OCI-M2 (cell line): ENCODE results near the gene BFSP2.

Source experiments
- DNase-seq: peaks from one replicate; lab custom pipeline; 2025; ENCODE audit not compliant: unreplicated experiment; lab: John Stamatoyannopoulos, UW

BFSP2 gene, protein sequence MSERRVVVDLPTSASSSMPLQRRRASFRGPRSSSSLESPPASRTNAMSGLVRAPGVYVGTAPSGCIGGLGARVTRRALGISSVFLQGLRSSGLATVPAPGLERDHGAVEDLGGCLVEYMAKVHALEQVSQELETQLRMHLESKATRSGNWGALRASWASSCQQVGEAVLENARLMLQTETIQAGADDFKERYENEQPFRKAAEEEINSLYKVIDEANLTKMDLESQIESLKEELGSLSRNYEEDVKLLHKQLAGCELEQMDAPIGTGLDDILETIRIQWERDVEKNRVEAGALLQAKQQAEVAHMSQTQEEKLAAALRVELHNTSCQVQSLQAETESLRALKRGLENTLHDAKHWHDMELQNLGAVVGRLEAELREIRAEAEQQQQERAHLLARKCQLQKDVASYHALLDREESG

DNA sequence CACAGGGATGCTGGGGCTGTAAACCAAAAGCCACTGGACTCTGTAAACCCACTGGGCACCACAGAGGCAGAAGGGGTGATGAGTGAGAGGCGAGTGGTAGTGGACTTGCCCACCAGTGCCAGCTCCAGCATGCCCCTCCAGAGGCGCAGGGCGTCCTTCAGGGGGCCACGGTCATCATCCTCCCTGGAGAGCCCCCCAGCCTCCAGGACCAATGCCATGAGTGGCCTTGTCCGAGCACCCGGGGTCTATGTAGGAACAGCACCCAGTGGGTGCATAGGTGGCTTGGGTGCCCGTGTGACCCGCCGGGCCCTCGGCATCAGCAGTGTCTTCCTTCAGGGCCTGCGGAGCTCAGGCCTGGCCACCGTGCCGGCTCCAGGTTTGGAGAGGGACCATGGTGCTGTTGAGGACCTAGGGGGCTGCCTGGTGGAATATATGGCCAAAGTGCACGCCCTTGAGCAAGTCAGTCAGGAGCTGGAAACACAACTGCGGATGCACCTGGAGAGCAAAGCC lies at the start of gene BFSP2:
Gene BFSP2, plus strand, starts transcription at position 51 of the 510 bp plus-strand sequence. Its CDS starts 28 bp downstream, at position 79.
- no peak for DNase-seq

DNA sequence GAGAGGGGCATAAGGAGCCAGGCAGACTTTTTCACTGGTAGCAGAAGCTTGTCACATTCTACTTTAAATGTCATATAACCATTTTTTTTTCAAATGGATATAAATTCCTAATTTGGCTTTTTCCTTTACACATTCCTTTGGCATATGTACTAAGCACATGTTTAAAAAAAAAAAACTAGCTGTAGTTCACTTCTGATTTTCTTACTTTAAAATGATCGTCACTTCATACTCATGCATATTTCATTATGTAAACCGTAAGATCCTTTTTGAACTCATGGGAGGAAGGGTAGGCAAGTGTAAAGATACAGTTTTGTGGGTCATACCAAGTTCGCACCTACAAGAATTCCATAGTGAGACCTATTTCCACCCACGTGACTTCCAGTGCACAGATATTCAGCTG lies 45.1 kb upstream of the BFSP2 start:
- no peak for DNase-seq

DNA sequence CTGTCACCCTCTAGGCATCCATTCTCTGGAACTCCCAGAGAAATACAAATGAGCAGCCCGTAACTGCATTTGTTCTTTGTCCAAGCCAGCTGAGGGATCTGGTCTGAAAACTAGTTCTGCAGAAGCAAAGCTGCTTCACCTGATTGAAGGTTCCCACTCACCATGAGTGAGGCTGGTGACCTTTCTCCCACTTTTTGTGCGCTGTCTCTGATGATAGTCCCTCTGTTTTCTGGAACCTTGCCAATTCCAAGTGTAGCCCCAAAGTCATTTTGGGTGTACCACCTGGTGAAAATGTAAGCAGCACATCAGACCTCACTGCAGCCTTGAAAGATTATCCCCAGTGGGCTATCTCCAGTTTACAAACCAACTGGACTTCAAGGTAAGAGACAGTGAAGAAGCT lies 39.4 kb upstream of the BFSP2 start:
- no peak for DNase-seq

DNA sequence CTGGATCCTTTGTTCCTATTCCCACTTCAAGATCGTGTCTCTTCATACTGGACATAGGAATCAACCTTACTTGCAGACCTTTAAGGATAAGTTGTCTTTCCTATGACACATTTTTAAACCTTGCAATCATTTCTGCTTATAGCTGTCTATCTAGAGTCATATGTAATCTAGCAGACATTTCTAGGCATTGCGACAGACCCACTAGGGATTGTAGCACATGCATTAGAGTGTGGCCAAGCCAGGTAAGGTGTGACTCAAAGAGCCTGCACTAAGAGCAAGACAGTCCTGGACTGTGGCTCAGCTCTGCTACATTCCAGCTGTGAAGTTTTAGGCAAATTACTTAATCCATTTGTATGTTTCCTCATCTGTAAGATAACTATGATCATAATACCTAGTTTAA lies 38.8 kb upstream of the BFSP2 start:
- no peak for DNase-seq

DNA sequence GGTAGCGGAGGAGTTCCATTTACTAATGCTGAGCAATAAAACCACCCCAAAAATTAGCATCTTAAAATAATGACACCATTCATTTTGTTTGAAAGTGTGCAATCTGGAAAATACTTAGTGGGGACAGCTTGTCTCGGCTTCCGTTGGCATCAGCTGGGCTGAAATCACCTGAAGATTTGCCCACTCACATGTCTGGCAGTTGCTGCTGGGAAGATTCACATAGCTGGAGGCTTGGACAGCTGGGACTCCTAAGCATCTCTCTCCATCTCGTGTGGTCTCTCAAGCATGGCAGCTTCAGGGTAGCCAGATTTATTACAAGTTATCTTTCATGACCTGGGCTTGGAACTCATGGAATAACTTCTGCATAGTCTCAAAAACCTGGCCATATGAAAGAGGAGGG lies 38.4 kb upstream of the BFSP2 start:
- no peak for DNase-seq

DNA sequence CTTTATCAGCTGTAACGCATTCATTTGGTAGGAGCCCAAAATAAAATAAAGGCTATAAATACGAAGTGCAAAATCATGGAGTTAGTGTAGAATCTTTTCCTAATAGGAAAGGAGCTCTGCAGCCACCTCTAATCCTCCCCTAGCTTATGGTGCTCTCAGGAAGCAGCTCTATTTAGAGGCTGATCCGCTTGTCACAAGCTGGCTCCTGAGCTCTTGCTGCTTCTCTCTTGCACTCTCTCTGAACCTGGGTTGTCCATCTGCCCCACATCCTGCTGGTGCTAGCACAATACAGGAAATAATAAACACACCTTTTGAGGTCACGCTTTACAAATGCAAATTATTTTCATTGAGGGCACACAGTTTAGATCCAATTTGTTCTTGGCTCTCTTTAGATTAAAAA lies 37.3 kb upstream of the BFSP2 start:
- DNase-seq: no peak

DNA sequence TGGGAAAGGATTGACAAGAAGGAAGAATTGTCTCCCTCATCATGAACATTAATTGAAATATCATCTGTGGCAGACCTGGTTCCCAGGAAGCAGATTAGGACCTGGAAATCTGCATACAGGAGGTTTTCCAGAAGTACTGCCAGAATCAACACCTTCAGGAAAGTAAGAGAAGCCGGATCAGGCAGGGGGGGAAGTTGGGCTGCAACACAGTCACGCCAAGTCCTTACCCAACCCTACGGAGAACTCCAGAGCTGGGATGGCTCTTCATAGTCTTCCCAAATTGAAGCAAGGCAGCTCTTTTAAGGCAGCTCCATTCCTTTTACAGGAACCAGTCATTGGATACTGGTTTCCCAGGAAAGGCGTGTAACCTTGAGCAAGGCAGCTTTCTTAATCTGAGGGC lies 35.2 kb upstream of the BFSP2 start:
- no peak for DNase-seq

DNA sequence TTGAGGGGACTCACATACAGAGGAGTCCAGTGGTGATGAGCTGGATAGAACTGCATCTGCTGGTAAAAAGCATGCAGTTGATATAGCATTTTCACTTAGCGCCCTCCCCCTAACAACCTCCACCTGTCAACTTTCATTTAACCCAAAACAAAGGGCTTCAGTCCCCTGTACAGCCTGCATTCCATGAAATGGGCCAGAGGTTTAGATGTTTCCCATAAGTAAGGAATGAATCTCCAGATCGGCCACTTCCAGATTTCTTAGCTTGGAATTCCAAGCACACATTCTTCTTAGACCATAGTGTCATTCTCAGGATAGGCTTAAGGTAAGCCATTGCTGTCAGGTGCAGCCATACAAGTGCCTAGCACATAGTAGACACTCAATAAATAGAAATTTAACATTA lies 32.9 kb upstream of the BFSP2 start:
- no peak for DNase-seq

DNA sequence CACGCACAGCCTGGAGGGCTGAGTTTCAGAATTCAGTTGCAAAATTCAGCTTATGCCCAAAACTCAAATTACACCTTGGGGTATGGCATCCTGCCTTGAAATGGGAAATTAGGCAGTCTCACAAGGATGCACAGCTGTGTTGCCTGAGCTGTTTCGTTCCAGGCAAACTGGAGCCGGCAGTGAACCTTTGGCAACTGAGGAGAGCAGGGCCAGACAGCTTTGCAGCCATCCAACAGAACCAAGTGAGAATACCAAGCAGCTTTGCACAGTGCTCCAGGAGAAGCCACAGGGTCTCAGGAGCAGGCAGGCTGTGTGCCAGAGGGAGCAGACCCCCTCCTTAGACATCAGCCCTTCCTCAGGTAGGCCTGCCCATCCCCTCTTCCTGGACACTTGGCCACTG lies 32.5 kb upstream of the BFSP2 start:
- DNase-seq: no peak

DNA sequence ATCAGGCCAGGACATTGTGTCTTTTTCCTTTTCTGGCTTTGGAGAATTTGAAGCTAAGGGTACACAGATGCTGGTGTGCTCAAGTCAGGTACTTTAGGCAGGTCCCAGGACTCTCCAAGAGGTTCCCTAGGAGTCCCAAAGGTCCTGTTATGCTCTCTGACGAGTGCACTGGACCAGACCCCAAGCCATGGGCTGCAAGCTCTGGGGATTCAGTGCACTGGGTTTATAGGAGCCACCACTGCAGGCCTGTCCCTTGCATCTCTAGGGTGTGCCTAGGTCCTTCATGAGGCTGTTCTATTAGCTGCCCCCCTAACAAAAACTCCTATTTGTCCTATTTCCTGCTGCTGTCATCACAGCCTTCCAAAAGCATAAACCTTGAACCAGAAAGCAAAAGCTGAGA lies 31.9 kb upstream of the BFSP2 start:
- DNase-seq: no peak

DNA sequence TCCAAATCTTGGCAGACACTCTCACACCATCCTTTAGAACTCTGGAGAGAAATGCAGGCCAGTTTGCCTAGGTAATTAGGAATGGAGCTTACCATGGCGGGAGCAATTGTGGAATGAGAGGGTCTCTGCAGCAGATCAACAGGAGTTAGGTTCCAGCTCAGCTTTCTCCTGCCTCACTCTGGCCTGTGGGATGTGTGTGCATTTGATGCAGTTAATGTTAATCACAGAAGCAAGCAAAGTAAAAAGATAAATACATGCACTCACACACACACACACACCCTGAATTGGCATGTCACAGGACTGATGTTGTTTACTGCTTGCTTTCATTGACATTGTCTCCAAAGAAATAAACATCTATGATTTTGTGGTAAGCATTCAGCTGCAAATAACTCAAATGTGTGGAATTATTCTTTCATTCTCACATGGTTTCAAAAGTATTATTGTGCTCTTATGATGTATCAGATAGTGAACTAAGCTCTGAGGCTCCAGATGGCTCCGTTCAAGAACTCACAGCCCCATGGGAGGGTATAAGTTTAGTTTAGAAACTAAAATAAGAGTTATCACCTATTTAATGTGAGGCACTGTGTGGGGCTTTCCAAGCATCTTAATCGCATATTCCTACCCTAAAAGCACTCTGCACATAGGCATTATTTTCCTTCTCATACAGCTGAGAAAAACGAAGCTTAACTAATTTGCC lies 31.3 kb upstream of the BFSP2 start:
- DNase-seq: no peak

DNA sequence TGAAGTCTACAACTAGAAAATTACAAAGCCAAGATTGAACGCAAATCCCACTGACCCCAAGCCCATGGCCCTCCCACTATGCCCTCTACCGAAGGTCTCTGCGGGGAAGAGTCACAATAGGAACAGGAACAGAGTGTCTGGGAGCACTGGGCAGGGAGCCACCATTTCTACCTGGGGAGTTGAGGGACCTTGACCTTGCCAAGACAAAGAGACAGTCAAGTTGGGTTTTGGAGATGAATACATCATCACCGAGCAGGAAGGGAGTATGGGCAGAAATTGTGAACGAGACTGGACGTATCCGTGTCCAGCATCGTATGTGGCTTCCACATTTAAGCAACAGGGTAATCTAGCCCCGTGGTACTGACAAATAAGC lies 30.8 kb upstream of the BFSP2 start:
- no peak for DNase-seq

DNA sequence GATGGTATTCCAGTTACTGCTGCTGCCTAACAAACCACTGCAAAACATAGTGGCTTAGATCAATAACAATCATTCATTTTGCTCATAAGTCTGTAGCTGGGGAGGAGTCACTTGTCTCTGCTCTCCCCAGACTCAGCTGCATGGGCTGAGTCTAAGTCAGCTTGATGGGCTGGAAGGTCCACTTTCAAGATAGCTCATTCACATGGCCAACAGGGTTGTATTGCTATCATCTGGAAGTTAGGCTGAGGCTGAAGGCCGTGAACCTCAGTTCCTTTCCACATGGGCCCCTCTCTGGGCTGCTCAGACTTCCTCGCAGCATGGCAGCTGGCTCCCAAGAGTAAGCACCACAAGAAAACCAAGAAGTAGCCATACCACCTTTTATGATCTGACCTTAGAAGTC lies 28.7 kb upstream of the BFSP2 start:
- DNase-seq: no peak

DNA sequence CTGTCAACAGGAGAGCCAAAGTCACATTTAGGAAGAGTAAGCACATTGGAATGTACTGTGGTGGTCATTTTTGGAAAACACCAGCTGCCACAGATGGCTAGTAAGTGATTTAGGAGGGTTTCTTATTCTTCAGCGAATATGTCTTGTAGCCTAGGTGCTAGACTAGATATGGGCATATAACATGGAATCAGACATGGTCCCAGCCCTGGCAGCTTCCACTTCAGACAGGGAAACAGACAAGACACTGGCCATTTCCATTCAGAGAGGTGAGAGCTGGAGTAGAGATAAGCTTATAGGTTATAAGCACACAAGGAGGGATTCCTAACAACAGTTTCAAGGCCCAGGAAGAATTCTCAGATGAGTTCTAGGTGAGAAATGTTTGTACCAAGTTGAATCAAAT lies 28.2 kb upstream of the BFSP2 start:
- no peak for DNase-seq

DNA sequence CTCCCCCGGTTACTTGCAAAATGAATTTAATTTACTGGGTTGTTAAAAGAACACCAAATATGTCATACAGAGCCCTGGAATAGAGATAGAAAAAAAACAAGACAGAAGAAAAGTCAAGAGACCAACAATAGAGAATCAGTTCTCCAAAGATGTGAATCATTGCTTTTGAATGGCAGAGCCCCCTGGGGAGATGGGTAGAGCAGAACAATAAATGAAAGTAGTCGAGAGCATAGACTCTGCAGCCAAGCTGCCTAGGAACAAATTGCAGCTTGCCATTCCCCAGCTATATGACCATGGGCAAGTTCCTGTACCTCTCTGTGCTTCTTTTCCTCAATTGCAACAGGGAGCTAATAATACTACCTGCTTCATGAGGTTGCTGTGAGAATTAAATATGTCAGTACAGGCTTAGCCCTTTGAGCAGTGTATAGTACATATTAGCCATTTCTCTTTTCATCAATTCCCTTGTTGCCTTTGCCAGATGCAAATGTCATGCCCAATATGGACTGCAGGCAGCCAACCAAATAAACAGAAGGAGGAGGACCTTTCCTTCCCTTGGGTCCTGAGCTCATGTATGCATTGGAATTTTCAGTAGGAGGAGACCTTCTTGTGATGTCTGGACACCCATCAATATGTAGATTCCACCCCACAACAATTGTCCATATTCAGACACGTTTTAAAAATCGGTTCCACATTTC lies 25.0 kb upstream of the BFSP2 start:
- no peak for DNase-seq

DNA sequence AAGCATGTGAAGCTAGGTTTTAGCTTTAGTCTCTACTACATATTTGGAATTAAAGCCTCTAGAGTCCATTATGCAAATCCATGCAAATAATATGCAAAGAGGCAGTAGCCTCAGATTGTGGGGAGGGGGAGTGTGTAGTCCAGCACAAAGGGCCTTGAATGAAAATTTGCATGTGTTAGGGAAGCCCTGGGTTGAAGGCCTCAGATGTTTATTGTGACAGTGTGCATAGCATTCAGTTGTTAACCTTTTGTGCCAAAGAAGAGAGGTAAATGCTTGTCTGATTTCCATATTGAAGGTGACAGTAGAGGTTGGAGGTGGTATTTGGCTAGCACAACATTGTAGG lies 24.5 kb upstream of the BFSP2 start:
- DNase-seq: no peak

DNA sequence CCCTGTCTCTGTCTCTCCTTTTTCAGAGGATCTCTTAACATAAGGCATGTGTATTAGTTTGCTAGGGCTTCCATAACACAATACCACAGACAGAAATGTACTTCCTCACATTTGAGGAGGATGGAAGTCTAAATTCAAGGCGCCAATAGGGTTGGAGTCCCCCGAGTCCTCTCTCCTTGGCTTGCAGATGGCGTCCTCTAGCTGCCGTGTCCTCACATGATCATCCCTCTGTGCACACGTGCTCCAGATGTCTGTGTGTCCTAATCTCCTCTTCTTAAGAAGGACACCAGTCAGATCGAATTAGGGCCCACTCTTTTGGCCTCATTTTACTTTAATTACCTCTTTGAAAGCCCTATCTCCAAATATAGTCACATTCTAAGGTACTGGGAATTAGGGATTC lies 23.0 kb upstream of the BFSP2 start:
- no peak for DNase-seq

DNA sequence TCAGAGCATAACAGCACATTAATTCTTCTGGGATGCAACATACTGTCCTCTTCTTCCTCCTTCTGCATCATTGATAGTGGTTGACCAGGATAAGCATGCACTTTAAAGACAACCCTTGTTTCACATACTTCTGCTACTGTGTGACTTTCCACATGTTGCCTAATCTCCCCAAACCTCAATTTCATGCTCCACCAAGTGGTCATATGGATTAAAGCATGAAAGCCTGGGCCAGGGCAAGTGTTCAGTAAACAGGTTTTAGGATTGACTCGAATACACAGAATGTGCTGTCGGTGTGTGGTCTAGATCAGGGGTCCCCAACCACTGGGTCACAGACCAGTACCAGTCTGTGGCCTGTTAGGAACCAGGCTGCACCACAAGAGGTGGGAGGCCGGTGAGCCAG lies 22.5 kb upstream of the BFSP2 start:
- no peak for DNase-seq

DNA sequence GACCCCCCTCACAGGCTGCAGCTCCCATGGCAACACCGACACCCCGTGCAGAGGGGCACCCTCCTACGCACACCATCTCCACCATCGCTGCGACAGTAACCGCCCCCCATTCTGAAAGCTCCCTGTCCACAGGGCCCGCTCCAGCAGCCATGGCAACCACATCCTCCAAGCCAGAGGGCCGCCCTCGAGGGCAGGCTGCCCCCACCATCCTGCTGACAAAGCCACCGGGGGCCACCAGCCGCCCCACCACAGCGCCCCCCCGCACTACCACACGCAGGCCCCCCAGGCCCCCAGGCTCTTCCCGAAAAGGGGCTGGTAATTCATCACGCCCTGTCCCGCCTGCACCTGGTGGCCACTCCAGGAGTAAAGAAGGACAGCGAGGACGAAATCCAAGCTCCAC lies 19.9 kb upstream of the BFSP2 start:
- DNase-seq: no peak

DNA sequence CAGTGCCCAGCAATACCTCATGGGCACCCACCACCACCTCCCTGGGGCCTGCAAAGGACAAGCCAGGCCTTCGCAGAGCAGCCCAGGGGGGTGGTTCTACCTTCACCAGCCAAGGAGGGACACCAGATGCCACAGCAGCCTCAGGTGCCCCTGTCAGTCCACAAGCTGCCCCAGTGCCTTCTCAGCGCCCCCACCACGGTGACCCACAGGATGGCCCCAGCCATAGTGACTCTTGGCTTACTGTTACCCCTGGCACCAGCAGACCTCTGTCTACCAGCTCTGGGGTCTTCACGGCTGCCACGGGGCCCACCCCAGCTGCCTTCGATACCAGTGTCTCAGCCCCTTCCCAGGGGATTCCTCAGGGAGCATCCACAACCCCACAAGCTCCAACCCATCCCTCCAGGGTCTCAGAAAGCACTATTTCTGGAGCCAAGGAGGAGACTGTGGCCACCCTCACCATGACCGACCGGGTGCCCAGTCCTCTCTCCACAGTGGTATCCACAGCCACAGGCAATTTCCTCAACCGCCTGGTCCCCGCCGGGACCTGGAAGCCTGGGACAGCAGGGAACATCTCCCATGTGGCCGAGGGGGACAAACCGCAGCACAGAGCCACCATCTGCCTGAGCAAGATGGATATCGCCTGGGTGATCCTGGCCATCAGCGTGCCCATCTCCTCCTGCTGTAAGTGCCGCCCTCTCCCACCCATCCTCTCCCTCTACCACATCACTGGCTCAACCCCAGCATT lies 19.2 kb upstream of the BFSP2 start:
- DNase-seq: no peak

DNA sequence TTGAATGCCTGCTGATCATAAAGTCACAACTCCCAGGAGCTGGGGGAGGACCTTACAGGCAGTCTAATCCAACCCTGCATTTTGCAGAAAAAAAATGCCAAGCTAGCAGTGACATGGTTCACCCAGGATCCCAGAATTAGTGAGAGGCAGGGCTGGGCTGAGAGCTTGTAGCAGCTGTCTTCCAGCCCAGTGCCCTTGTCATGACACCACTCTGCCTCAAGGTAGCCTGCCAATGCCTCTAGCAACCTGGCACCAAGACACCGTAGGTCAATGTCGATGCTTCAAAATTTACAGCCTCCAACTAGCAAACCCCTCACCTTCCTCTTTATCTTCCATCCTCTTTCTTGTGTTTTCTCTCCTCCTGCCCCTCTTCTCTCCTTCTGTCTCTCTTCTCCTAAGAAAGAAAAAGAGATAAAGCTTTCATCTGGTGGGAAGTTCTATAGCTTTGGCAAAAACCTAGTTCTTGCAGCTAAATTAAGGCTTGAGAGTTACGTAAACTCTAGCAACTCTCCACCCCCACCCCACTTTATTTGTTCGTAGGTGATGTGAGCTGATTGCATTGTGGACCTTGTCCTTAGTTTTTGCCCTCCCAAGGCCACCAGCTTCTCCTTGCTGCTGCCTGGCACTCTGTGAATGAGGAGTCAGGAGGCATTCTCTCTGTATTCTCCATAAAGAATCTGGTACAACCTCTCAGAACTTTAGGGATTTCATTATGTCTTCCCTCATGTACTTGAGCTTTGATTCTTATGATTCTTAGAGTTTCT lies 18.3 kb upstream of the BFSP2 start:
- DNase-seq: no peak
